H1 (cell line): Measurements from ENCODE around the gene NHP2. TPM values are rescaled to one million over a fixed set of nuclear protein-coding genes. Genes with fewer than 3 reads are reported as not detected.

ENCODE experiments used
- ASH2L ChIP-seq: fragments of 200-600, 300-600 bp; sonication (generic); IDR thresholded peaks from one replicate; pipeline ENCODE4 v1.7.1; 2017; ENCODE audit warnings: low read length
- BRCA1 ChIP-seq: IDR thresholded peaks from 2 replicates; pipeline ENCODE4 v1.6.1; 2012; ENCODE audit warnings: low read depth, low read length, improper control_type of control experiment
- CHD7 ChIP-seq: fragments of 300-600 bp; sonication (generic); IDR thresholded peaks from 2 replicates; pipeline ENCODE4 v1.7.1; 2012; ENCODE audit warnings: low read length, moderate library complexity, mild to moderate bottlenecking, inconsistent platforms; ENCODE audit not compliant: insufficient replicate concordance
- EGR1 ChIP-seq: IDR thresholded peaks from 2 replicates; pipeline ENCODE4 v1.6.1; 2011; ENCODE audit warnings: low read depth, low read length, borderline replicate concordance
- KDM4A ChIP-seq: IDR thresholded peaks from one replicate; pipeline ENCODE4 v1.7.1; 2012; ENCODE audit warnings: low read depth, mild to moderate bottlenecking, moderate library complexity, low read length, inconsistent platforms; ENCODE audit not compliant: severe bottlenecking
- POLR2AphosphoS5 ChIP-seq: IDR thresholded peaks from 2 replicates; pipeline ENCODE4 v1.6.1; 2011; ENCODE audit warnings: low read depth, low read length
- POU5F1 ChIP-seq: IDR thresholded peaks from 2 replicates; pipeline ENCODE4 v1.6.1; 2011; ENCODE audit warnings: low read depth, mild to moderate bottlenecking, low read length, moderate library complexity
- RXRA ChIP-seq: IDR thresholded peaks from 2 replicates; pipeline ENCODE4 v1.6.1; 2011; ENCODE audit warnings: low read depth, mild to moderate bottlenecking, low read length, moderate library complexity; ENCODE audit not compliant: insufficient read depth
- SIN3A ChIP-seq, 2 experiments: IDR thresholded peaks in 1 of 2; conservative IDR thresholded peaks in 1 of 2; 2 replicates each; pipeline ENCODE4 v1.6.1; 2011 to 2012; ENCODE audit warnings: low read length in 2 of 2, improper control_type of control experiment in 1 of 2, low read depth in 1 of 2, mild to moderate bottlenecking in 1 of 2
- SIX5 ChIP-seq: IDR thresholded peaks from 2 replicates; pipeline ENCODE4 v1.6.1; 2011; ENCODE audit warnings: mild to moderate bottlenecking, low read depth, low read length
- TAF1 ChIP-seq: IDR thresholded peaks from 2 replicates; pipeline ENCODE4 v1.6.1; 2011; ENCODE audit warnings: mild to moderate bottlenecking, low read depth, low read length
- ZNF274 ChIP-seq: IDR thresholded peaks from 2 replicates; pipeline ENCODE4 v1.7.0; 2012; ENCODE audit warnings: low read length, borderline replicate concordance; ENCODE audit errors: extremely low read depth
- polyA plus RNA-seq, 7 experiments: library from polyadenylated mRNA; depleted of rRNA in 3 of 7; stranded (reverse) in 5 of 7; unstranded in 2 of 7; fragments of >200 nt in 5 of 7; fragments of 200-250 nt in 2 of 7; gene quantifications; 1 replicate in 5 of 7; 2 replicates in 1 of 7; 4 replicates in 1 of 7; pipeline versions ENCODE4 v1.2.1 to v1.2.3, GENCODE V29; 2011 to 2013; ENCODE audit warnings: missing spikeins in 2 of 7, mixed read lengths in 2 of 7
- total RNA-seq: library from RNA; stranded (reverse); fragmentation: NEBNext Ultra II Directional; extraction: Animal tissue kit (Norgen Biotek cat#: 25700); gene quantifications from 2 replicates; pipeline ENCODE4 v1.2.1, GENCODE V29; 2021

NHP2 gene
- total and polyA plus RNA-seq, 2 of the 8 experiments (the other 6 are each of a cell fraction or from before 2014, with no cell fraction given), result 241 to 263 TPM

- peak; percentile 55 for TF ChIP-seq CHD7
- peak; percentile 68; the same call in 1 of the 2 replicates for TF ChIP-seq EGR1
- peak; percentile 74 for TF ChIP-seq POU5F1
- TF ChIP-seq ZNF274, result no peak
- TF ChIP-seq TAF1, result no peak
- no peak for TF ChIP-seq KDM4A
- no peak for TF ChIP-seq BRCA1
- peak; percentile 70 to 86; a peak in 1 of 4 replicates for TF ChIP-seq SIN3A (conservative IDR thresholded peaks at IDR 0.05 in 1 of 2, IDR thresholded peaks at IDR 0.05 in 1 of 2; ENCODE audit: low read depth in 1 of 2, low read length in 2 of 2)
- no peak for TF ChIP-seq ASH2L
- TF ChIP-seq POLR2AphosphoS5, result peak; percentile 51; the same call in 1 of the 2 replicates
- no peak for TF ChIP-seq SIX5
- no peak for TF ChIP-seq RXRA
Measured at GRCh38 chr5:178126556-178126955, 27.1 kb downstream of the NHP2 start (continued).
